Measurements from ENCODE around the gene ABL1. TPM values are rescaled to one million over a fixed set of nuclear protein-coding genes. Genes with fewer than 3 reads are reported as not detected.
A peak's percentile ranks its signal among the peaks of the same experiment; 100 is the strongest.

Gene ABL1
- total RNA-seq, 1 donor from 2014 or later, result 113 TPM

GRCh38 chr9:130931508-130932254, 96.6 kb downstream of the ABL1 start:
- H3K27ac Mint-ChIP-seq (ENCODE audit: unreplicated experiment), result no peak overlapping the region
- no peak overlapping the region for H3K4me3 ChIP-seq (ENCODE audit: insufficient read depth, low read depth, low read length)

GRCh38 chr9:130932255-130933079, 97.4 kb downstream of the ABL1 start:
- Histone ChIP-seq H3K36me3 (ENCODE audit: insufficient read depth, low read length) (no peaks in the 10 kb centered on the region), H3K79me2 (ENCODE audit: insufficient read depth, low read length) (no peaks in the 10 kb centered on the region), H3K4me2 (ENCODE audit: low read length) (peak overlapping the region; percentile 75), H3K4me3 (ENCODE audit: insufficient read depth, low read depth, low read length) (peak overlapping the region; percentile 29), H3K4me1 (ENCODE audit: insufficient read depth, low read length) (peaks cover 55% of the 10 kb centered on the region), H3K27me3 (ENCODE audit: insufficient read depth, low read length) (no peaks in the 10 kb centered on the region), H4K20me1 (ENCODE audit: insufficient read depth, low read length) (no peaks in the 10 kb centered on the region), H2AFZ (ENCODE audit: low read depth, low read length) (peak overlapping the region; percentile 32), H3K27ac (ENCODE audit: low read depth, low read length) (peak overlapping the region; percentile 16), H3K9ac (ENCODE audit: low read length) (peak overlapping the region; percentile 43), H3K9me3 (ENCODE audit: insufficient read depth, low read depth, low read length) (no peaks in the 10 kb centered on the region)
- Mint-ChIP-seq H3K36me3 (ENCODE audit: low read depth, unreplicated experiment) (no peaks in the 10 kb centered on the region), H3K4me3 (ENCODE audit: unreplicated experiment) (no peak overlapping the region), H3K27ac (ENCODE audit: unreplicated experiment) (no peak overlapping the region), H3K27me3 (ENCODE audit: low read depth, unreplicated experiment) (peaks cover 34% of the 10 kb centered on the region), H3K4me1 (ENCODE audit: low read depth, unreplicated experiment) (peaks cover 14% of the 10 kb centered on the region), H3K9me3 (ENCODE audit: unreplicated experiment) (no peaks in the 10 kb centered on the region)
- TF ChIP-seq, protein P1, sequence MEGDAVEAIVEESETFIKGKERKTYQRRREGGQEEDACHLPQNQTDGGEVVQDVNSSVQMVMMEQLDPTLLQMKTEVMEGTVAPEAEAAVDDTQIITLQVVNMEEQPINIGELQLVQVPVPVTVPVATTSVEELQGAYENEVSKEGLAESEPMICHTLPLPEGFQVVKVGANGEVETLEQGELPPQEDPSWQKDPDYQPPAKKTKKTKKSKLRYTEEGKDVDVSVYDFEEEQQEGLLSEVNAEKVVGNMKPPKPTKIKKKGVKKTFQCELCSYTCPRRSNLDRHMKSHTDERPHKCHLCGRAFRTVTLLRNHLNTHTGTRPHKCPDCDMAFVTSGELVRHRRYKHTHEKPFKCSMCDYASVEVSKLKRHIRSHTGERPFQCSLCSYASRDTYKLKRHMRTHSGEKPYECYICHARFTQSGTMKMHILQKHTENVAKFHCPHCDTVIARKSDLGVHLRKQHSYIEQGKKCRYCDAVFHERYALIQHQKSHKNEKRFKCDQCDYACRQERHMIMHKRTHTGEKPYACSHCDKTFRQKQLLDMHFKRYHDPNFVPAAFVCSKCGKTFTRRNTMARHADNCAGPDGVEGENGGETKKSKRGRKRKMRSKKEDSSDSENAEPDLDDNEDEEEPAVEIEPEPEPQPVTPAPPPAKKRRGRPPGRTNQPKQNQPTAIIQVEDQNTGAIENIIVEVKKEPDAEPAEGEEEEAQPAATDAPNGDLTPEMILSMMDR (IDR thresholded peaks at IDR 0.05; ENCODE audit: insufficient read depth, low read depth, low read length), result no peak
- TF ChIP-seq EZH2 (IDR thresholded peaks at IDR 0.05; ENCODE audit: insufficient read depth, low read length), result no peak
- FAIRE-seq (no peak), DNase-seq (ENCODE audit: low read depth) (no peak)

More at GRCh38 chr9:130931508-130932254, 96.6 kb downstream of the ABL1 start:
- Mint-ChIP-seq H3K27me3 (ENCODE audit: low read depth, unreplicated experiment) (peaks cover 31% of the 10 kb centered on the region), H3K36me3 (ENCODE audit: low read depth, unreplicated experiment) (no peaks in the 10 kb centered on the region), H3K9me3 (ENCODE audit: unreplicated experiment) (no peaks in the 10 kb centered on the region), H3K4me3 (ENCODE audit: unreplicated experiment) (no peak overlapping the region), H3K4me1 (ENCODE audit: low read depth, unreplicated experiment) (peaks cover 11% of the 10 kb centered on the region)
- DNase-seq (ENCODE audit: low read depth) (no peak), FAIRE-seq (no peak)
- Histone ChIP-seq H3K36me3 (ENCODE audit: insufficient read depth, low read length) (no peaks in the 10 kb centered on the region), H4K20me1 (ENCODE audit: insufficient read depth, low read length) (no peaks in the 10 kb centered on the region), H3K79me2 (ENCODE audit: insufficient read depth, low read length) (no peaks in the 10 kb centered on the region), H2AFZ (ENCODE audit: low read depth, low read length) (no peak overlapping the region), H3K9me3 (ENCODE audit: insufficient read depth, low read depth, low read length) (no peaks in the 10 kb centered on the region), H3K4me1 (ENCODE audit: insufficient read depth, low read length) (peaks cover 54% of the 10 kb centered on the region), H3K27ac (ENCODE audit: low read depth, low read length) (no peak overlapping the region), H3K4me2 (ENCODE audit: low read length) (no peak overlapping the region), H3K9ac (ENCODE audit: low read length) (no peak overlapping the region), H3K27me3 (ENCODE audit: insufficient read depth, low read length) (no peaks in the 10 kb centered on the region)
- no peak for TF ChIP-seq EZH2 (IDR thresholded peaks at IDR 0.05; ENCODE audit: insufficient read depth, low read length)
- TF ChIP-seq, protein P1 (IDR thresholded peaks at IDR 0.05; ENCODE audit: insufficient read depth, low read depth, low read length), result no peak

Measured in astrocyte (in vitro differentiated cells and primary cell).